CD4-positive, alpha-beta T cell treated with Interleukin-15 for 4 hours (primary cell): Measurements from ENCODE around the gene RASSF5.

Experiments
- DNase-seq: peaks from one replicate; pipeline ENCODE4 v3.0.0-alpha.2; 2020; ENCODE audit warnings: low spot score

RASSF5 gene

GRCh38 chr1:206507284-206508129, at the start of gene RASSF5:
TSS of gene RASSF5 (plus strand) at chr1:206507531. CDS start at chr1:206507603, 72 bp downstream.
- DNase-seq, result peak; percentile 78

DNA sequence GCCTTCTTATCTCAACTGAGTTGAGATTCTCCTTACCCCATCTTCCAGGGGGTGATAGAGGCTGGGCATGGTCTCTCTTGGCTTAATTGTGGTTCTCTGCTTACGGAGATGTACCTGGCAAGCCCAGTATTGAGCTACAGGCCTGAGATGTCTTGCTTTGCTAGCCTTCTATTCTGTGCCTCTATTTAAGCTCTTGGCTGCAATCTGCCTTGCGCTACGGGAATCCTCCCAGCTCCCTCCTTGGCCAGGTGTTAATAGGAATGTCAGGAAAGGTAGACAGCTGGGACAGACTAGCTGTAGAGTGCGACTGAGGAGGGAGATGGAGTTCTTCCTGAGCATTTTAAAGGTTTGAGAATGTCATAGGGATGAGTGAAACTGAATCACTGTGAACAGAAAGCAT, 47.6 kb upstream of the RASSF5 start:
- no peak for DNase-seq

DNA sequence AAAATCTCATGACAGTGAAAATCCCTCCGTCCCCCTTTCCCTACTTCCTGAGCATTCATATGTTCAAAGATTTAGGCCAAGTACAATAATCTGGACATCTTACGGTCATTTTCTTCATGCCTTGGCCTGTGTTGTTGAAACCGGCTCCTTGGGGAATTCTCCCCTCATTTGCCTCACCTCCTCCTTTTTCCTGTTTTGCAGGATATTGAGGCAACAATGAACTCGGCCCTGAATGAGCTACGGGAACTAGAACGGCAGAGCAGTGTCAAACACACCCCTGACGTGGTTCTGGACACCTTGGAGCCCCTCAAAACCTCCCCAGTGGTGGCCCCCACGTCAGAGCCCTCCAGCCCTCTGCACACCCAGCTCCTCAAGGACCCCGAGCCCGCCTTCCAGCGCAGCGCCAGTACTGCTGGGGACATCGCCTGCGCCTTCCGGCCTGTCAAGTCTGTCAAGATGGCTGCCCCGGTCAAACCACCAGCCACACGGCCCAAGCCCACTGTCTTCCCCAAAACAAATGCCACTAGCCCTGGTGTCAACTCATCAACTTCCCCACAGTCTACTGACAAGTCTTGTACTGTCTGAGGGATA, 46.4 kb upstream of the RASSF5 start:
- no peak for DNase-seq

DNA sequence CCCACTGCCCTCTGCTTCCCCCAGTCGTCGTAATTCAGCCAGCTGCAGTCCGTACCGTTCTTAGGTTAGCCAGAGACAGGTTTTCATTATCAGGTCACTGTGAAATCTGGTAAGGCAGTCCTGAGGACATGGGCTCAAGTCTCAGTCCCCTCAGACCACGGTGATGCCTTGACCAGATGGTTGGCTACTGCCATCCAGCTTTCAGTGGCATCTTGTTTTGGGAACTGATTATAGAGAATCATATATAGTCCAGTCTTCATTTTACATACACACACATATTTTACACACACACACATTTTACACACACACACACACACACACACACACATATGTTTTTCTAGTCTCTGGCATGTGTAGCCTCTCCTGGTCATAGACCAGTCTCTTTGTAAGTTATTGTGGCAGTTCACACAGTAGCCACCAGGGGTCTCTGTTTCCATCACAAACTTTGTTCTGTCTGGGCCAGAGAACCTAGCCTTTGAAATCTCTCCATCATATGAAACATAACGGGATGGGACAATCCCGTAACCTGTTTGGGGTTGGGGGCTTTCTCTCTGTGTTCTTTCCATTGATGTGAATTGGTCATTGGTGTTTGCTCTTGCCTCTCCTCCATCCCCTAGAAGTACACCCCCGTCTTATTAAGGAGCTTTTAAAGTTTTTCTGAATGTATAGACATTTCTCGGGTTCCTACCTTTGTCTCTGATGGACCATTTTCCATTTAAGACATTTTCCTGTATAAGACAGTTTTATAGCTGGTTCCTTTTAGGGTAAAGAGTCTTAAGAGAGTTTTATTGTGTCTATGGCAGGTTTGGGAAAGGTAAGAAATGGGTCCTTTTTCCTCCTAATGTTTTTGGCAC, 45.5 kb upstream of the RASSF5 start:
- DNase-seq, result peak; percentile 86

- no peak for DNase-seq
These were observed 44.2 kb upstream of the RASSF5 start for GRCh38 chr1:206463137-206463536.

DNA sequence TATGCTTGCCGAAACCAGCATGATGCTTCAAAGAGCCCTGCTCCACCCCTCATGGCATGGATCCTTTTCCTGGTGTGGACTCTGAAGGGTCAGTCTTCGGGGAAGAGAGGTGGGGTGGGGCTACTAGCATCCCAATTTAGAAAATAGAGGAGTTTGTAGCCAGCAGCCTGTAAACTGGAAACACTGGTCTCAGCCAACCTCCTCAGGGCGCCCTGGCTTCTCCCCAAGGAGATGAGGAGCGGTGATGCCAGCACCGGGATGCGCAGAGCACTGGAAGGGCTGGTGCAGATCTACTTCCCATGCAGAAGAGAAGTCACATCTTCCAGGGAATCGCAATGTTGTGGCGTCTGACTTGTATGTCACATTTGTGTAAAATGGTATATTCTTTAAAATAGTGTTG, 43.4 kb upstream of the RASSF5 start:
- DNase-seq, result no peak

DNA sequence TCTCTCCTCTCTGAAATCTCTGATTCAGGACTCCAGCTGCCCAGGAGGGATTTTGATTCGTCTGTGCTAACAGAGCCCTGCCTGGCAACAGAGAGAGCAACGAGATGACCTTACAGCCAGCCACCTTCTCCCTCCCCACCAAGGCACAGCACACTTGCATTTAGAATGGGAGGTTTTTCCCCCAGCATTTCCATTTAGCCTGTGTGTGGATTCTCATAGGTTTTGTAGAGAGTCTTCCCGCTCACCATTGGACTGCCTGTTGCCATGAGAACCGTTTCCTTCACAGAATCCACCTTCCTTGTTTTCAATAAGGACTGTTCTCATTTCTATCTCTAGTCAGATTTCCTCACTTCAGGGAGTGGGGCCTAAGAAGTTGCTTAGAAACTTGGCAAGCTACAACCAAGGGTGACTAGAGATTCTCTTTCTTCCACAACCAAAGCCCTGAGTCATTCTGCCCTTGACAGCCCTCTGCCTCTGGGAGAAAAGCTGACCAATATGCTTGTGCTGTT, 42.8 kb upstream of the RASSF5 start:
- no peak for DNase-seq

- no peak for DNase-seq
These were observed 41.4 kb upstream of the RASSF5 start for GRCh38 chr1:206465951-206466350.

DNA sequence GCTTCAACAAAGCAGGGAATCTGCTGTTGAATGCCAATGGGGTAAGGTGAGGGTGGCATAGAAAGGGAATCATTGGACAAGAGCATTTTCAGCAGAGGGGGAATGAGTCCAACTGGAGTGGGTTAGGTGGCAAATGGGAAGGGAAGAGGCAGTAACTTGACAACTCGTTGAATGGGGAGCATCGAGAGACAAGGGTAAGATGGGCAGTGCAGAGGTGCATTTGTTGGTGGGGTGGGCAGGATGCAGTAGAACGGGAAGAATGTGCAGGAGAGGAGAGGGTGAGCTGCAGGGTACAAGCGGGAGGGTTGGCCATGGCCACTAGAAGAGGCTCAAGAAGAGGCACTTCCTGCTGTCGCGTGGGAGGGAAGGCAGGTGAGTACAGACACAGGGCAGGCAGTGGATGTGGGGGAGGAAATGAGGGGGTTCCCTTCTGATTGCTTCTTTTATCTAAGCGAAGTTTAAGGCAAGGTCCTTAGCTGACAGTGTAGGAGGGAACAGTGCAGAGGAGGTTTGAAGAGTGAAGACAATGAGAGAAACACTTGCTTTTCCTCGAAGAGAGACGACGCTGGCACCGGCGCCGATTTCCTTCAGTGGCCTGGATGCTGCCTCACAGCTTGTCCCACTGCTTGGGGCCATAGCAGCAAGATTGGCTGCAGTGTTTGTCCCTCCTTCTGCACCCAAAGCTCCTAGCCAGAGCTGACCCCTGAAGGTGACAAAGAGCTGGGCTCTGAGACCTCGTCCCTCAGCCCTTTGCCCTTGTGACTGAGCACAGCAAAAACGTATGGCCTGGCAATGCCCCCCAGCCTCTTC, 40.3 kb upstream of the RASSF5 start:
- no peak for DNase-seq

- DNase-seq, result no peak
These were observed 39.4 kb upstream of the RASSF5 start for GRCh38 chr1:206467915-206468314.

- no peak for DNase-seq
These were observed 38.8 kb upstream of the RASSF5 start for GRCh38 chr1:206468571-206468970.

DNA sequence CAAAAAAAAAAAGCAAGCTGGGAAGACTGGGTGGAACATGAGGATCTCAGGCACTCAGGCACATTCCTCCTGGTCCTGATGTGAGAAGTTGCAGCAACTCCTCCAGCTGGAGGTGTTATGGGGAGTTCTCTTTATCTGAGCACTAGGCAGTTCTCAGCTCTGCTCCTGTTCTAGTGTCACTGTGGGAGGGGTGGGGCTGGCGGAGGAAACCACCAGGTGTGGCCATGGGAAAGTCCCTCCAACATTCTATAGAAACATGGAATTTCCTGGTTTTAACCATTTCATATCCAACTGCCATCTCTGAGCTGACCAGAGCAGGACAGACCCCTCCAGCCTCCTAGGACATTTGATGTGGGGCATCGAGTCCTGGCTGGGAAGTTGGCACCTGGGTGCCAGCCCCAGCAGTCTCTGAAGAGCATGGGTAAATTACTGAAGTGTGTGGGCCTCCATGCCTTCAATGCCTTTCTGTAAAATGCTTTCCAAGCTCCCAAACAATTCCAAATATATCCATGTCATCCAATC, 37.9 kb upstream of the RASSF5 start:
- DNase-seq, result peak; percentile 60

DNA sequence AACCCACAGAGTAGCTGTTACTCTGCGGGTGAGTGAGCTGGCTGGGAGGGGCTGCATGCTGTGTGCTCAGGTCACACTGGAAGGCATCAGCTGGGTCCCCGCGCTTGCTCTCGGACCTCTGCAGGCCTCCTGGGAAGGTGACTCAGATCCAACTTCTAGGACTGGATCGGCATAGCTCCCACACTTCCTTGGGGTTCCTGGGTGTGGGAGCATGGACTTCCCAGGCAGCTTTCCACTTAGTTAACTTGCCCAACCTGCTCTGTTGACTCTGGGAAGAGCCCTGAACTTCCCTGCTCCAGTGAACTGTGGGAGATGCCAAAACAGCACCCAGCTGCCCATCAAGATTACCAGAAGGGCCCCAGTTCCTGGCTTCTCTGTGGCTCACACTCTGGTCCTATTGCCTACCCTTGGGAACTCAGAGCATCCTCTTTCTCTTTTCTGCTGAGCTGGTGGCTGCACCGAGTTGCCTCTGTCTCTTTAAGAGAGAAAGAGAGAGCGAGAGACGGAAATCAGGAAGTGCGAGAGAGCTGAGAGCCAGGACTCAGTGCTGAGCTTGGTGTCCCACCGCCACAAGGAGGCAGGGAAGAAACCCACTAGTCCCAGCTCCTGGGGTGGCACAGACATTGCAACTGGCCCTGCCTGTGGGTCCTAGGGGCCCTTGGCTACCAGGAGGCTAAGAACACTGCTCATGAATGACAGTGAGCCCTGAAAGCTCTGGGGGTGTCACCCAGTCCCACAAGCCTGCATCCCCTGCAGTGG, 37.2 kb upstream of the RASSF5 start, which contains the start of gene IKBKE:
Gene IKBKE (plus strand): TSS at position 544 of the 759 bp plus-strand sequence. CDS start 2,752 bp downstream, outside the sequence.
- peak; percentile 58 for DNase-seq

DNA sequence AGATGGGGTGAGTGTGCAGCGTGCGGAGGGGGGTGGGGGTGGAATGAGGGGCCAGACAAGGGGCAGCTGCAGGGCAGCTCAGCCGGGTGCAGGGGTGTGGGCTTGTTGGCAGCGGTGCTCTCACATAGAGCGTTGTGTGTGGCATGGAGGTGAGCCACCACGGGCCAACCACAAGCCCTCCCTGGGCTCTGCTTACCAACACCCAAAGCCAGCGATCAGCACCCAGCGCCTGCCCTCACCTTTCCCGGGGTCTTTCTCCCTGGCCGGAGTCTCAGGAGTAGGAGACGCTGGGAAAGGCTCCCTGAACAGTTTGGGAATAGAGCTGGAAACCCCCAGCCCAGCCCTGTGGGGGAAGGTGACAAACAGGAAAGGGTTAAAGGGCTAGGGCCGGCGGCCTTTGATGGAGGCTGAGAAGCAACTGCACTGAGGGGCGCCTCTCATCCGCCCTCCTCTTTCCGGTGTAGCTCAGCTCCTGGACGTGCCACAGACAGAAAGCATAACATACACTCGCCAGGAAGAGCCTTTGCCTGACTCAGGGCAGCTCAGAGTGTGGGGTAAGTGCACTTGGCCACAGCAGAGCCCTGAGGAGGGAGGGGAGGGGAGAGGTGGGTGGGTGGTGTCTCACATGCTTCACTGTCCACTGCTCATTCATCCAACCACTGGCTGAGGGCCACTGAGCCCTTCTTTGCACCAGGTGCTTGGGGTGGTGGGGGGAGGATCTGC, 36.5 kb upstream of the RASSF5 start:
- peak; percentile 58 for DNase-seq

GRCh38 chr1:206471415-206471801, 35.9 kb upstream of the RASSF5 start:
- DNase-seq, result no peak

GRCh38 chr1:206472024-206472423, 35.3 kb upstream of the RASSF5 start:
- peak; percentile 34 for DNase-seq

DNA sequence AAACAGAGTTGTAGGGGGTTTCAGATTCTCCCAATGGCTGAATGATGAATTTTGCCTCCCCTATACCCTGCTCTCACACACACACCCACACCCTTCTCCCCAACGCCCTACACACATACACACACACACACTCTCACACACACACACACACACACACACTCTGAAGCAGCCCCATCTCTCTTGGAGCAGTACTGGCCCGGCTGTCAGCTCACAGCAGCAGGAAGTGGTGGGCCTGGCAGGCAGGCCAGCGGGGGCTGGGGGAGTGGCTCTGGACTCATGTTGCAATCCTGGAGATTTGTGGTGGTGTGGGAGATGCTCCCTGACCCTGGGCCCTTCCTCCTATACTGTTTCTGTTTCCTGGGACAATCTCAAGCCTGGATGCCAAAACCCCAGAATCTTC, 34.9 kb upstream of the RASSF5 start:
- DNase-seq, result peak; percentile 34

GRCh38 chr1:206472886-206473285, 34.4 kb upstream of the RASSF5 start:
- DNase-seq, result no peak

- DNase-seq, result no peak
These were observed 31.3 kb upstream of the RASSF5 start for GRCh38 chr1:206476058-206476457.

DNA sequence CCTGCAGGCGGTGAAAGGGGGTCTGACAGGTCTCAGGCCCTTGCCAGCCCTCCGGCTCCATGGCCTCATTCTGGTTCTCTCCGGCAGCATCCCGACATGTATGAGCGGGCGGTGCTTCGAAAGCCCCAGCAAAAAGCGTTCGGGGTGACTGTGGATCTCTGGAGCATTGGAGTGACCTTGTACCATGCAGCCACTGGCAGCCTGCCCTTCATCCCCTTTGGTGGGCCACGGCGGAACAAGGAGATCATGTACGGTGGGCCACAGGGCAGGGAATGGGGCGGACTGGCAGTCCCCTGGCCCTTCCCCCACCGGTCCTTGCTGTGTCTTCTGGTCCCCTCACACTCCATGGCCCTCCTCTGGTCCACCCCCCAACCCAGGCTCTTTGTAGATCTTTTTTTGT, 30.7 kb upstream of the RASSF5 start:
- no peak for DNase-seq
